GM21619 (cell line): ENCODE measurements around the gene RRP1.

Source experiments
- ATAC-seq: cut with Tn5 transposase; IDR thresholded peaks from one replicate; pipeline ENCODE4 v1.9.1; 2021; ENCODE audit not compliant: unreplicated experiment

Gene RRP1

GRCh38 chr21:43800566-43800965, 11.2 kb downstream of the RRP1 start:
- no peak for ATAC-seq

- ATAC-seq = no peak
These were observed 11.8 kb downstream of the RRP1 start for GRCh38 chr21:43801006-43801783.

GRCh38 chr21:43802713-43803313, 13.4 kb downstream of the RRP1 start:
- no peak for ATAC-seq

- no peak for ATAC-seq
These were observed 14.4 kb downstream of the RRP1 start for GRCh38 chr21:43803558-43804300.

- peak; percentile 73 for ATAC-seq
These were observed 16.0 kb downstream of the RRP1 start for GRCh38 chr21:43805275-43805800.

GRCh38 chr21:43806017-43806710, 16.8 kb downstream of the RRP1 start:
- ATAC-seq = peak; percentile 4

- ATAC-seq = no peak
These were observed 19.0 kb downstream of the RRP1 start for GRCh38 chr21:43808367-43808766.

- no peak for ATAC-seq
These were observed 19.5 kb downstream of the RRP1 start for GRCh38 chr21:43808832-43809251.

GRCh38 chr21:43809346-43809799, 20.0 kb downstream of the RRP1 start:
- ATAC-seq = no peak

GRCh38 chr21:43809853-43810504, 20.6 kb downstream of the RRP1 start:
- ATAC-seq = no peak

- no peak for ATAC-seq
These were observed 21.3 kb downstream of the RRP1 start for GRCh38 chr21:43810505-43811261.

GRCh38 chr21:43811262-43812105, 22.1 kb downstream of the RRP1 start:
- ATAC-seq = no peak

- ATAC-seq = no peak
These were observed 22.9 kb downstream of the RRP1 start for GRCh38 chr21:43812139-43812821.

GRCh38 chr21:43812957-43813655, 23.7 kb downstream of the RRP1 start:
- ATAC-seq = no peak

- ATAC-seq = no peak
These were observed 24.2 kb downstream of the RRP1 start for GRCh38 chr21:43813656-43813980.

GRCh38 chr21:43814215-43815106, 25.1 kb downstream of the RRP1 start:
- no peak for ATAC-seq

- ATAC-seq = no peak
These were observed 25.8 kb downstream of the RRP1 start for GRCh38 chr21:43815107-43815613.
